Measurements from ENCODE around the gene LUZP2. TPM values are rescaled to one million over a fixed set of nuclear protein-coding genes. Genes with fewer than 3 reads are reported as not detected.

Gene LUZP2
- total RNA-seq, 1 experiment from 2014 or later = 3.8 TPM

DNA sequence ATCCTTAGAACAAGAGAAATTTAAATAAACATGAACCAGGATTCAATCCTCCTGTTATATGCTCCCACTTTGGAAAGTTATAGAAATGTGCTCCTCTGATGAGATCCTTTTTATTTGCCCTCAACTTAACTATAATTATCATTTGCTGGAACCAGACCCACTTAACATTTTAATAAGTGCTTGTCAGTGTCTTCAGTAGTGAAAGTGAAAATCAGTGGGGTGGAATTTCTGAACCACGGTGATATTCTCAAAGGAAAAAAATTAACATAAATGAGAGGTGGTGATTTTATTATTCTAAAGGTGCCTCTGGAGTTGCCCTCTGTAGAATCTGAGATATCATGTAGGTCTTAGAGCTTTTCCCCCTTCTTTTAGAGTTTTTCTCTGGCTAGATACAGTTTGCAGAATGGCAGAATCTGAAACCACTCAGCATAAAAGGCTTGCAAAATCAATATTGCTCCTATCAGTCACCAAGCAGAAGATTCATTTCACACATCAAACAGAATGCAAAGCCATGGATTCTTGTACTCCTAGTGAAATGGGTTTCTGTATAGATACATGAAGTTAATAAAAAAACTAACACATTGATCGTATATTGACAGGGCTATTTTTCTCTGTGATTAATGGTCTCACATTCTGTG, 213.2 kb downstream of the LUZP2 start:
- Mint-ChIP-seq H3K9me3 (peaks cover 9% of the 10 kb centered on the region), H3K4me3 (no peak overlapping the region), H3K4me1 (peaks cover 27% of the 10 kb centered on the region), H3K27me3 (ENCODE audit: low read depth) (no peaks in the 10 kb centered on the region), H3K36me3 (peaks cover 8% of the 10 kb centered on the region; the same call in 1 of the 2 replicates), H3K27ac (no peak overlapping the region)
- CTCF ChIA-PET = no interaction called here
- TF ChIP-seq, protein P1, sequence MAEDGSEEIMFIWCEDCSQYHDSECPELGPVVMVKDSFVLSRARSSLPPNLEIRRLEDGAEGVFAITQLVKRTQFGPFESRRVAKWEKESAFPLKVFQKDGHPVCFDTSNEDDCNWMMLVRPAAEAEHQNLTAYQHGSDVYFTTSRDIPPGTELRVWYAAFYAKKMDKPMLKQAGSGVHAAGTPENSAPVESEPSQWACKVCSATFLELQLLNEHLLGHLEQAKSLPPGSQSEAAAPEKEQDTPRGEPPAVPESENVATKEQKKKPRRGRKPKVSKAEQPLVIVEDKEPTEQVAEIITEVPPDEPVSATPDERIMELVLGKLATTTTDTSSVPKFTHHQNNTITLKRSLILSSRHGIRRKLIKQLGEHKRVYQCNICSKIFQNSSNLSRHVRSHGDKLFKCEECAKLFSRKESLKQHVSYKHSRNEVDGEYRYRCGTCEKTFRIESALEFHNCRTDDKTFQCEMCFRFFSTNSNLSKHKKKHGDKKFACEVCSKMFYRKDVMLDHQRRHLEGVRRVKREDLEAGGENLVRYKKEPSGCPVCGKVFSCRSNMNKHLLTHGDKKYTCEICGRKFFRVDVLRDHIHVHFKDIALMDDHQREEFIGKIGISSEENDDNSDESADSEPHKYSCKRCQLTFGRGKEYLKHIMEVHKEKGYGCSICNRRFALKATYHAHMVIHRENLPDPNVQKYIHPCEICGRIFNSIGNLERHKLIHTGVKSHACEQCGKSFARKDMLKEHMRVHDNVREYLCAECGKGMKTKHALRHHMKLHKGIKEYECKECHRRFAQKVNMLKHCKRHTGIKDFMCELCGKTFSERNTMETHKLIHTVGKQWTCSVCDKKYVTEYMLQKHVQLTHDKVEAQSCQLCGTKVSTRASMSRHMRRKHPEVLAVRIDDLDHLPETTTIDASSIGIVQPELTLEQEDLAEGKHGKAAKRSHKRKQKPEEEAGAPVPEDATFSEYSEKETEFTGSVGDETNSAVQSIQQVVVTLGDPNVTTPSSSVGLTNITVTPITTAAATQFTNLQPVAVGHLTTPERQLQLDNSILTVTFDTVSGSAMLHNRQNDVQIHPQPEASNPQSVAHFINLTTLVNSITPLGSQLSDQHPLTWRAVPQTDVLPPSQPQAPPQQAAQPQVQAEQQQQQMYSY (CRISPR knock-in tag; IDR thresholded peaks at IDR 0.05) = no peak
- no peak for TF ChIP-seq ETV6 (CRISPR knock-in tag; IDR thresholded peaks at IDR 0.05)
- TF ChIP-seq, protein P2, sequence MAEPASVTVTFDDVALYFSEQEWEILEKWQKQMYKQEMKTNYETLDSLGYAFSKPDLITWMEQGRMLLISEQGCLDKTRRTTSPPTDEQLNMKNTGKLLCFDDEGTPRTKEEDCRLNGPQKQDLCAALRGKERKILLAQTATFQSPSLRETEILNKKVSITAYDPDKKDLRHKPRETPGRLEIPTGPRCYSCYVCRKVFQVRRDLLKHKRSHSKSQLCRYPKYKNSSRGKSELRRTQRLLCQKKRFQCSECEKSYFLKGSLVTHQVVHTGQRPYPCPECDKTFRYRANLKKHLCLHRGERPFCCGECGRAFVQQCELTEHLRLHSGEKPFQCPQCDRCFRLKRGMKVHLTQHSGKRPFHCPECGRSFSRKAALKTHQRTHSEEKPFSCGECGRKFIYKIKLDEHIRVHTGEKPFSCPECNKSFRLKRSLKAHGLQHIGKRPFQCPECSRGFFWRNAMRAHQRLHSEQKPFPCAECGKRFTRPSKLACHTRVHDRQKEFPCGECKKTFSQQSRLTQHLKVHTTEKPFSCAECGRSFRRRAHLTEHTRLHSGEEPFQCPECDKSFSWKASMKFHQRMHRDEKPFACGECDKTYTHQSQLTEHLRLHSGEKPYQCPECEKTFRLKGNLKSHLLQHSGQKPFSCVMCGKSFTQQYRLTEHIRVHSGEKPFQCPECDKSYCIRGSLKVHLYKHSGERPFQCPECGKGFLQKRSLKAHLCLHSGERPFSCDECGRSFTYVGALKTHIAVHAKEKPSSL (CRISPR knock-in tag; conservative IDR thresholded peaks at IDR 0.05) = no peak
- no peak for TF ChIP-seq IRF2 (CRISPR knock-in tag; IDR thresholded peaks at IDR 0.05; ENCODE audit: borderline replicate concordance, low read depth)
- TF ChIP-seq SMAD4 (CRISPR knock-in tag; IDR thresholded peaks at IDR 0.05) = no peak
- TF ChIP-seq SOX15 (CRISPR knock-in tag; IDR thresholded peaks at IDR 0.05) = no peak
- TF ChIP-seq NR2C2 (CRISPR knock-in tag; IDR thresholded peaks at IDR 0.05) = no peak
- no peak for TF ChIP-seq ZNF263 (CRISPR knock-in tag; IDR thresholded peaks at IDR 0.05; ENCODE audit: low read depth)
- TF ChIP-seq, protein P3, sequence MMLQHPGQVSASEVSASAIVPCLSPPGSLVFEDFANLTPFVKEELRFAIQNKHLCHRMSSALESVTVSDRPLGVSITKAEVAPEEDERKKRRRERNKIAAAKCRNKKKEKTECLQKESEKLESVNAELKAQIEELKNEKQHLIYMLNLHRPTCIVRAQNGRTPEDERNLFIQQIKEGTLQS (CRISPR knock-in tag; conservative IDR thresholded peaks at IDR 0.05) = no peak
- TF ChIP-seq, protein P4, sequence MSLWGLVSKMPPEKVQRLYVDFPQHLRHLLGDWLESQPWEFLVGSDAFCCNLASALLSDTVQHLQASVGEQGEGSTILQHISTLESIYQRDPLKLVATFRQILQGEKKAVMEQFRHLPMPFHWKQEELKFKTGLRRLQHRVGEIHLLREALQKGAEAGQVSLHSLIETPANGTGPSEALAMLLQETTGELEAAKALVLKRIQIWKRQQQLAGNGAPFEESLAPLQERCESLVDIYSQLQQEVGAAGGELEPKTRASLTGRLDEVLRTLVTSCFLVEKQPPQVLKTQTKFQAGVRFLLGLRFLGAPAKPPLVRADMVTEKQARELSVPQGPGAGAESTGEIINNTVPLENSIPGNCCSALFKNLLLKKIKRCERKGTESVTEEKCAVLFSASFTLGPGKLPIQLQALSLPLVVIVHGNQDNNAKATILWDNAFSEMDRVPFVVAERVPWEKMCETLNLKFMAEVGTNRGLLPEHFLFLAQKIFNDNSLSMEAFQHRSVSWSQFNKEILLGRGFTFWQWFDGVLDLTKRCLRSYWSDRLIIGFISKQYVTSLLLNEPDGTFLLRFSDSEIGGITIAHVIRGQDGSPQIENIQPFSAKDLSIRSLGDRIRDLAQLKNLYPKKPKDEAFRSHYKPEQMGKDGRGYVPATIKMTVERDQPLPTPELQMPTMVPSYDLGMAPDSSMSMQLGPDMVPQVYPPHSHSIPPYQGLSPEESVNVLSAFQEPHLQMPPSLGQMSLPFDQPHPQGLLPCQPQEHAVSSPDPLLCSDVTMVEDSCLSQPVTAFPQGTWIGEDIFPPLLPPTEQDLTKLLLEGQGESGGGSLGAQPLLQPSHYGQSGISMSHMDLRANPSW (CRISPR knock-in tag; conservative IDR thresholded peaks at IDR 0.05; ENCODE audit: low read depth) = no peak
- no peak for TF ChIP-seq GTF2I (CRISPR knock-in tag; conservative IDR thresholded peaks at IDR 0.05)
- no peak for TF ChIP-seq TEAD1 (CRISPR knock-in tag; IDR thresholded peaks at IDR 0.05)
- no peak for TF ChIP-seq RORB (CRISPR knock-in tag; IDR thresholded peaks at IDR 0.05)
- TF ChIP-seq JUN (CRISPR knock-in tag; IDR thresholded peaks at IDR 0.05) = no peak
- TF ChIP-seq HMGA2 (CRISPR knock-in tag; IDR thresholded peaks at IDR 0.05) = no peak
- no peak for ATAC-seq
- POLR2A ChIA-PET = interaction anchor here (0.6 kb wide), 1 partner anchor 193 kb away, joined by 3 read pairs; no protein-coding TSS in a partner anchor
- DNase-seq (ENCODE audit: low spot score) = no peak

DNA sequence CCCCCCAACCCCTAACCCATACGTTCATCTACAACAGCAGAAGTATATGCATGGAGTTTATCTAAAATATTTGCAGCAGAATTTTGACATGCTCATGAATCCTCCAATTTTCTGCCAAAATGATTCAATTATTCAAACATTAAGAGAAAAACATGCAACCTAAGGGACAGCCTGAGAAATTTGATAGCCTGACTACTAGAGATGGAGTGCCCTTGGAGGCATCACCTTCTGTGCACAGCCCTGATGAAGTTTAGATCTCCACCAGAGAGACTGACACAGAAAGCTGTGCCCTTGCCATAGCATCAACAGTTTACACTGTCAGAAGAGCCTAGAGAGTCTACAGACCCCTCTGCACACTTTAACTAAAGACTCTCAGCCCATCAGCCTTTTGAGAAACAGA, 217.7 kb downstream of the LUZP2 start:
- Mint-ChIP-seq H3K4me3 (no peak overlapping the region), H3K36me3 (peaks cover 4% of the 10 kb centered on the region; the same call in 1 of the 2 replicates), H3K9me3 (peaks cover 10% of the 10 kb centered on the region), H3K27me3 (ENCODE audit: low read depth) (no peaks in the 10 kb centered on the region), H3K4me1 (peaks cover 10% of the 10 kb centered on the region), H3K27ac (no peak overlapping the region)
- no peak for DNase-seq (ENCODE audit: low spot score)
- CTCF ChIA-PET = no interaction called here
- TF ChIP-seq RELA (CRISPR knock-in tag; IDR thresholded peaks at IDR 0.05; ENCODE audit: borderline replicate concordance) (no peak), GRHL2 (CRISPR knock-in tag; IDR thresholded peaks at IDR 0.05; ENCODE audit: insufficient replicate concordance, severe bottlenecking) (no peak), SMAD3 (CRISPR knock-in tag; IDR thresholded peaks at IDR 0.05; ENCODE audit: borderline replicate concordance) (no peak), MXD4 (CRISPR knock-in tag; IDR thresholded peaks at IDR 0.05; ENCODE audit: borderline replicate concordance) (no peak), EMX1 (CRISPR knock-in tag; IDR thresholded peaks at IDR 0.05) (no peak), RORB (CRISPR knock-in tag; IDR thresholded peaks at IDR 0.05) (no peak)
- TF ChIP-seq, protein P5, sequence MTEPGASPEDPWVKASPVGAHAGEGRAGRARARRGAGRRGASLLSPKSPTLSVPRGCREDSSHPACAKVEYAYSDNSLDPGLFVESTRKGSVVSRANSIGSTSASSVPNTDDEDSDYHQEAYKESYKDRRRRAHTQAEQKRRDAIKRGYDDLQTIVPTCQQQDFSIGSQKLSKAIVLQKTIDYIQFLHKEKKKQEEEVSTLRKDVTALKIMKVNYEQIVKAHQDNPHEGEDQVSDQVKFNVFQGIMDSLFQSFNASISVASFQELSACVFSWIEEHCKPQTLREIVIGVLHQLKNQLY (CRISPR knock-in tag; IDR thresholded peaks at IDR 0.05) = no peak
- TF ChIP-seq, protein P6, sequence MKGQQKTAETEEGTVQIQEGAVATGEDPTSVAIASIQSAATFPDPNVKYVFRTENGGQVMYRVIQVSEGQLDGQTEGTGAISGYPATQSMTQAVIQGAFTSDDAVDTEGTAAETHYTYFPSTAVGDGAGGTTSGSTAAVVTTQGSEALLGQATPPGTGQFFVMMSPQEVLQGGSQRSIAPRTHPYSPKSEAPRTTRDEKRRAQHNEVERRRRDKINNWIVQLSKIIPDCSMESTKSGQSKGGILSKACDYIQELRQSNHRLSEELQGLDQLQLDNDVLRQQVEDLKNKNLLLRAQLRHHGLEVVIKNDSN (CRISPR knock-in tag; IDR thresholded peaks at IDR 0.05) = no peak
- POLR2A ChIA-PET = no interaction called here
- no peak for ATAC-seq
